Loucy (cell line): ENCODE results near the gene NRXN3.

Experiments
- H2AFZ ChIP-seq: fragments of 200-600 bp; sonication (generic); 2 replicates; pipeline ENCODE4 v1.6.0; 2016; ENCODE audit warnings: antibody characterized with exemption, mild to moderate bottlenecking, low read length, moderate library complexity
- H3F3A ChIP-seq: fragments of 200-600 bp; 2 replicates; pipeline ENCODE4 v1.6.0; 2016; ENCODE audit warnings: antibody characterized with exemption, low read depth, mild to moderate bottlenecking
- H3K27me3 ChIP-seq: fragments of 200-600 bp; sonication (generic); 2 replicates; pipeline ENCODE4 v1.6.1; 2014; ENCODE audit warnings: low read length, mild to moderate bottlenecking; ENCODE audit not compliant: insufficient read depth, poor library complexity, severe bottlenecking
- H3K36me3 ChIP-seq: fragments of 200-600 bp; sonication (generic); 2 replicates; pipeline ENCODE4 v1.6.1; 2016; ENCODE audit warnings: low read length; ENCODE audit not compliant: insufficient read depth
- H3K4me1 ChIP-seq: fragments of 200-600 bp; sonication (generic); 2 replicates; pipeline ENCODE4 v1.5.1; 2014; ENCODE audit warnings: low read length, mild to moderate bottlenecking; ENCODE audit not compliant: insufficient read depth, poor library complexity, severe bottlenecking
- H3K4me2 ChIP-seq: fragments of 200-600 bp; sonication (generic); 2 replicates; pipeline ENCODE4 v1.6.0; 2014; ENCODE audit warnings: antibody characterized with exemption, low read length, low read depth, mild to moderate bottlenecking; ENCODE audit not compliant: poor library complexity, severe bottlenecking
- H3K4me3 ChIP-seq: fragments of 200-600 bp; sonication (generic); 2 replicates; pipeline ENCODE4 v1.5.1; 2014; ENCODE audit warnings: low read length, mild to moderate bottlenecking, mixed read lengths; ENCODE audit not compliant: poor library complexity, severe bottlenecking
- H3K79me2 ChIP-seq: fragments of 200-600 bp; sonication (generic); 2 replicates; pipeline ENCODE4 v1.6.1; 2014; ENCODE audit warnings: low read length; ENCODE audit not compliant: insufficient read depth
- H3K9ac ChIP-seq: fragments of 200-600 bp; sonication (generic); 2 replicates; pipeline ENCODE4 v1.6.0; 2014; ENCODE audit warnings: mild to moderate bottlenecking, low read depth, low read length, moderate library complexity; ENCODE audit not compliant: poor library complexity, severe bottlenecking
- H3K9me2 ChIP-seq: fragments of 200-600 bp; sonication (generic); replicated peaks from 2 replicates; pipeline ENCODE4 v1.6.1; 2016; ENCODE audit warnings: low read depth, low read length, mixed read lengths
- H3K9me3 ChIP-seq: fragments of 200-600 bp; sonication (generic); 2 replicates; pipeline ENCODE4 v1.6.1; 2014; ENCODE audit warnings: mild to moderate bottlenecking, antibody characterized with exemption, low read length, low read depth; ENCODE audit not compliant: insufficient read depth
- H4K20me1 ChIP-seq: fragments of 200-600 bp; sonication (generic); 2 replicates; pipeline ENCODE4 v1.6.0; 2014; ENCODE audit warnings: antibody characterized with exemption, low read length, mild to moderate bottlenecking; ENCODE audit not compliant: insufficient read depth, poor library complexity, severe bottlenecking
- EZH2phosphoT487 ChIP-seq: fragments of 200-600 bp; IDR thresholded peaks from 2 replicates; pipeline ENCODE4 v1.6.1; 2018; ENCODE audit warnings: antibody characterized with exemption, mild to moderate bottlenecking, moderate library complexity, borderline replicate concordance
- TF ChIP-seq, protein P1 (sequence below): fragments of 200-600 bp; sonication (generic); conservative IDR thresholded peaks from 2 replicates; pipeline ENCODE4 v1.5.1; 2014; ENCODE audit warnings: mild to moderate bottlenecking, antibody characterized with exemption, low read length

The NRXN3 gene

DNA sequence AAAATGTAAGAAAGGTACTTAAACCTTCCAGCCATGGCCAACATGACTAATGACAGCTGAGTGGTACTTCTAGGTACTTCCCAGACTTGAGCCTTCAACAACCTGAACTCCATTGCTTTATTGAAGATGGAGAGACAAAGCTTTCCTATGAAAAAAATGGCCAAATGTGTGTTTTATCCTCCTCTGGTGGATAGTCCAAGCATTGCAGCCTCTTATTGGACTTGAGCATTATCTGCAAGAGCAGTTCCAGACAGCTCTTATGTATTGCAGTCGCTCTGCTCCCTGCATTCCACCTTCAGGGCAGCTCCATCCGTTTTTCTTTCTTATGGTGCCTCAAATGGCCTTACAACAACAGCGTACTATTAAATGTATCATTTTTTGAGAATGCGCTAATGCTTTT is 588.2 kb downstream of the NRXN3 start:
- Histone ChIP-seq H3K79me2 (no peaks in the 10 kb centered on the region), H3K4me1 (no peaks in the 10 kb centered on the region), H3K4me3 (no peak overlapping the region), H3K9ac (no peak overlapping the region), H2AFZ (no peak overlapping the region), H3K27me3 (no peaks in the 10 kb centered on the region), H4K20me1 (no peaks in the 10 kb centered on the region), H3F3A (no peaks in the 10 kb centered on the region), H3K36me3 (no peaks in the 10 kb centered on the region), H3K4me2 (no peak overlapping the region), H3K9me2 (no peaks in the 10 kb centered on the region), H3K9me3 (no peaks in the 10 kb centered on the region)
- no peak for TF ChIP-seq EZH2phosphoT487
- TF ChIP-seq, protein P1, sequence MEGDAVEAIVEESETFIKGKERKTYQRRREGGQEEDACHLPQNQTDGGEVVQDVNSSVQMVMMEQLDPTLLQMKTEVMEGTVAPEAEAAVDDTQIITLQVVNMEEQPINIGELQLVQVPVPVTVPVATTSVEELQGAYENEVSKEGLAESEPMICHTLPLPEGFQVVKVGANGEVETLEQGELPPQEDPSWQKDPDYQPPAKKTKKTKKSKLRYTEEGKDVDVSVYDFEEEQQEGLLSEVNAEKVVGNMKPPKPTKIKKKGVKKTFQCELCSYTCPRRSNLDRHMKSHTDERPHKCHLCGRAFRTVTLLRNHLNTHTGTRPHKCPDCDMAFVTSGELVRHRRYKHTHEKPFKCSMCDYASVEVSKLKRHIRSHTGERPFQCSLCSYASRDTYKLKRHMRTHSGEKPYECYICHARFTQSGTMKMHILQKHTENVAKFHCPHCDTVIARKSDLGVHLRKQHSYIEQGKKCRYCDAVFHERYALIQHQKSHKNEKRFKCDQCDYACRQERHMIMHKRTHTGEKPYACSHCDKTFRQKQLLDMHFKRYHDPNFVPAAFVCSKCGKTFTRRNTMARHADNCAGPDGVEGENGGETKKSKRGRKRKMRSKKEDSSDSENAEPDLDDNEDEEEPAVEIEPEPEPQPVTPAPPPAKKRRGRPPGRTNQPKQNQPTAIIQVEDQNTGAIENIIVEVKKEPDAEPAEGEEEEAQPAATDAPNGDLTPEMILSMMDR: peak; percentile 64

DNA sequence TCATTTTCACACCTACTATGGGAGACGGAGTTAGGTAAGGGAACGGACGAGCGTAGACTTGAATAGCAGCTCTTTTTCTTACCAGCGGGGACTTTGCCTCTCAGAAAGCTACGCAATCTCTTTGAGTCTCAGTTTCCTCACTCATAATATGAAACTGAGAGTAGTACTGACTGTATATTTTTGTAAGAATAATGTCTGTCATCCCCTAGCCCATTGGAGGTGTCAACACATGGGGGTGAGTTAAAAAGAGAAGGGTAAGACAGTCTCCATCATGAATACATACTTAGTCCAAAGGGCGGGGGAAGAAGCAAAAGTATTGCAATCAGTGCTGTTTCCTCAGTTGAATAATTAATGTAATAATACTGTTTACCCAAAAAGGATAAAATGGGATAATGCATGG is 592.2 kb downstream of the NRXN3 start:
- Histone ChIP-seq H3F3A (no peaks in the 10 kb centered on the region), H3K27me3 (no peaks in the 10 kb centered on the region), H3K9ac (no peak overlapping the region), H2AFZ (no peak overlapping the region), H4K20me1 (no peaks in the 10 kb centered on the region), H3K4me1 (no peaks in the 10 kb centered on the region), H3K4me3 (no peak overlapping the region), H3K4me2 (no peak overlapping the region), H3K36me3 (no peaks in the 10 kb centered on the region), H3K9me2 (no peaks in the 10 kb centered on the region), H3K79me2 (no peaks in the 10 kb centered on the region), H3K9me3 (no peaks in the 10 kb centered on the region)
- no peak for TF ChIP-seq EZH2phosphoT487

DNA sequence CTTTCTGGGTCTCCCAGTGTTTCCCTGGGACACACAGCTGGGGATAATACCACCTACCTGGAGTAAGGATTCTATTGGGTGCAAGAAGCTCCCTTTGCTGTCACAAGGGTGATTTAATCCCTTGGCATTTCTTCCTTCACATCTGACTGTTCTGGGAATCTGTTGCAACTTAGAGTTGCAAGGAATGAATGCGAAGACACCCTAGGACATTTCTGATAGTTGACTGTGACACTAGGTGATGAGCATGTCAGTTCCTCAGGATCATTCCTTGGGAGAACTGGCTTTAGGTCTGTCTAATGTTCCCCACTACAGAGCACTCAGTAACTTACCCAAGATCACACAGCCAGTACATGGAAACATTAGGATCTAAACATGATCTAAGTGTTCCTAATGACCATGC is 593.6 kb downstream of the NRXN3 start:
- no peak overlapping the region for H3K4me2 ChIP-seq
- no peaks in the 10 kb centered on the region for H3K9me3 ChIP-seq

DNA sequence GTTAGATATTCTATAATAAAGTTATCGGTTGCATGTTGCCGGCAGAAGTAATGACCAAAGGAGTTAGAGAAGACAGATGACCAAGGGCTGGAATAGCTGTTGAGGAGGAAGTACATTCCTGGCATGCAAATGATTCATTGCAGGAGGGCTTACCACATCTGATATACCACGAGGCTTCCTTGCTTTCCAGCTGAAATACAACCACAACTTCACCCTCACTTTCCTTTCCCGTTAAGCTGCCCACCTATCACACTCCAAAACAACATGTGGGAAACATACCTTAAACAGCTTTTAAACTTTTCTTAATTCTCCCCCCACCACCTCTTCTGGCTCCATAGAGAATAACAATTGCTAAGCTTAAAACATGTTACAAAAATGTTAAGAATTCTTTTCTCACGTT is 594.1 kb downstream of the NRXN3 start:
- Histone ChIP-seq H2AFZ (no peak overlapping the region), H3K9me3 (no peaks in the 10 kb centered on the region), H3F3A (no peaks in the 10 kb centered on the region), H3K79me2 (no peaks in the 10 kb centered on the region), H4K20me1 (no peaks in the 10 kb centered on the region), H3K27me3 (no peaks in the 10 kb centered on the region), H3K36me3 (no peaks in the 10 kb centered on the region), H3K4me3 (no peak overlapping the region), H3K9ac (no peak overlapping the region), H3K9me2 (no peaks in the 10 kb centered on the region), H3K4me2 (no peak overlapping the region), H3K4me1 (no peaks in the 10 kb centered on the region)
- TF ChIP-seq, protein P1: no peak
- no peak for TF ChIP-seq EZH2phosphoT487

More for the DNA sequence above, 593.6 kb downstream of the NRXN3 start:
- no peak overlapping the region for H3K9ac ChIP-seq
- no peaks in the 10 kb centered on the region for H3F3A ChIP-seq
- no peaks in the 10 kb centered on the region for H3K27me3 ChIP-seq
- TF ChIP-seq, protein P1: no peak
- no peak for TF ChIP-seq EZH2phosphoT487
- no peak overlapping the region for H2AFZ ChIP-seq
- no peak overlapping the region for H3K4me3 ChIP-seq
- H3K9me2 ChIP-seq: no peaks in the 10 kb centered on the region
- no peaks in the 10 kb centered on the region for H4K20me1 ChIP-seq
- H3K79me2 ChIP-seq: no peaks in the 10 kb centered on the region
- H3K36me3 ChIP-seq: no peaks in the 10 kb centered on the region
- H3K4me1 ChIP-seq: no peaks in the 10 kb centered on the region
